ENCODE data around the gene ADAM33. TPM values are rescaled to one million over a fixed set of nuclear protein-coding genes. Genes with fewer than 3 reads are reported as not detected.

ADAM33 gene
- total RNA-seq, 1 experiment from 2014 or later = not detected

GRCh38 chr20:3707508-3707899, 25.7 kb upstream of the ADAM33 start:
- no peak overlapping the region for H3K4me3 ChIP-seq (ENCODE audit: low read depth, low read length, poor library complexity, severe bottlenecking)
- intact Hi-C loops (cut with micrococcal nuclease; ENCODE audit: unreplicated experiment) = no loop called here
- ChIA-PET POLR2A (ENCODE audit: low non-redundant PET) (no interaction called here), CTCF (no interaction called here)
- no peak overlapping the region for H3K27ac ChIP-seq (ENCODE audit: low read depth, low read length, poor library complexity, severe bottlenecking)
- no peak for TF ChIP-seq CTCF (conservative IDR thresholded peaks at IDR 0.05; ENCODE audit: low read depth, low read length)
- no peak for TF ChIP-seq EZH2 (IDR thresholded peaks at IDR 0.05; ENCODE audit: borderline replicate concordance, low read depth, low read length, poor library complexity, severe bottlenecking)
- H3K36me3 ChIP-seq (ENCODE audit: insufficient read depth, low read length, poor library complexity, severe bottlenecking) = no peaks in the 10 kb centered on the region
- H3K27me3 ChIP-seq (replicated peaks; ENCODE audit: insufficient read depth, low read depth, low read length, poor library complexity) = no peaks in the 10 kb centered on the region
- H3K9me3 ChIP-seq (ENCODE audit: low read depth, low read length, poor library complexity, severe bottlenecking) = no peaks in the 10 kb centered on the region
- no TSS peak for BruUV-seq (replicated peaks)
- DNase-seq (ENCODE audit: low spot score) = no peak
- H3K4me1 ChIP-seq (ENCODE audit: insufficient read depth, low read length, poor library complexity, severe bottlenecking) = no peaks in the 10 kb centered on the region

- Histone ChIP-seq H3K4me1 (ENCODE audit: insufficient read depth, low read length, poor library complexity, severe bottlenecking) (no peaks in the 10 kb centered on the region), H3K9me3 (ENCODE audit: low read depth, low read length, poor library complexity, severe bottlenecking) (no peaks in the 10 kb centered on the region), H3K36me3 (ENCODE audit: insufficient read depth, low read length, poor library complexity, severe bottlenecking) (no peaks in the 10 kb centered on the region), H3K27me3 (replicated peaks; ENCODE audit: insufficient read depth, low read depth, low read length, poor library complexity) (no peaks in the 10 kb centered on the region), H3K27ac (ENCODE audit: low read depth, low read length, poor library complexity, severe bottlenecking) (no peak overlapping the region), H3K4me3 (ENCODE audit: low read depth, low read length, poor library complexity, severe bottlenecking) (no peak overlapping the region)
- no TSS peak for BruUV-seq (replicated peaks)
- no peak for DNase-seq (ENCODE audit: low spot score)
- TF ChIP-seq EZH2 (IDR thresholded peaks at IDR 0.05; ENCODE audit: borderline replicate concordance, low read depth, low read length, poor library complexity, severe bottlenecking) = no peak
- TF ChIP-seq CTCF (conservative IDR thresholded peaks at IDR 0.05; ENCODE audit: low read depth, low read length) = no peak
- CTCF ChIA-PET = no interaction called here
- intact Hi-C loops (cut with micrococcal nuclease; ENCODE audit: unreplicated experiment) = no loop called here
- POLR2A ChIA-PET (ENCODE audit: low non-redundant PET) = no interaction called here
Measured at GRCh38 chr20:3706774-3707507, 25.1 kb upstream of the ADAM33 start.

- Histone ChIP-seq H3K36me3 (ENCODE audit: insufficient read depth, low read length, poor library complexity, severe bottlenecking) (no peaks in the 10 kb centered on the region), H3K27me3 (replicated peaks; ENCODE audit: insufficient read depth, low read depth, low read length, poor library complexity) (no peaks in the 10 kb centered on the region), H3K27ac (ENCODE audit: low read depth, low read length, poor library complexity, severe bottlenecking) (no peak overlapping the region), H3K4me1 (ENCODE audit: insufficient read depth, low read length, poor library complexity, severe bottlenecking) (no peaks in the 10 kb centered on the region), H3K9me3 (ENCODE audit: low read depth, low read length, poor library complexity, severe bottlenecking) (no peaks in the 10 kb centered on the region), H3K4me3 (ENCODE audit: low read depth, low read length, poor library complexity, severe bottlenecking) (no peak overlapping the region)
- ChIA-PET POLR2A (ENCODE audit: low non-redundant PET) (no interaction called here), CTCF (no interaction called here)
- BruUV-seq (replicated peaks) = no TSS peak
- no peak for TF ChIP-seq CTCF (conservative IDR thresholded peaks at IDR 0.05; ENCODE audit: low read depth, low read length)
- TF ChIP-seq EZH2 (IDR thresholded peaks at IDR 0.05; ENCODE audit: borderline replicate concordance, low read depth, low read length, poor library complexity, severe bottlenecking) = no peak
- intact Hi-C loops (cut with micrococcal nuclease; ENCODE audit: unreplicated experiment) = no loop called here
- DNase-seq (ENCODE audit: low spot score) = no peak
Measured at GRCh38 chr20:3705970-3706739, 24.3 kb upstream of the ADAM33 start.

Measured in A673 (cell line).